NB4 (cell line): Measurements from ENCODE around the gene PIK3AP1.

Source experiments
- CTCF ChIP-seq: IDR thresholded peaks from one replicate; pipeline ENCODE4 v1.5.1; 2012; ENCODE audit warnings: low read depth, low read length
- MAX ChIP-seq: IDR thresholded peaks from 2 replicates; pipeline ENCODE4 v1.6.1; 2011; ENCODE audit warnings: low read depth, low read length
- MYC ChIP-seq: IDR thresholded peaks from 2 replicates; pipeline ENCODE4 v1.6.1; 2011; ENCODE audit warnings: low read depth, low read length
- POLR2A ChIP-seq: IDR thresholded peaks from 2 replicates; pipeline ENCODE4 v1.6.1; 2011; ENCODE audit warnings: mild to moderate bottlenecking; ENCODE audit not compliant: insufficient read length; ENCODE audit errors: extremely low read depth

- TF ChIP-seq CTCF (no peak), POLR2A (no peak), MAX (no peak), MYC (no peak)
Observed at GRCh38 chr10:96606946-96607345, 113.4 kb downstream of the PIK3AP1 start.
